MV-4-11 (cell line): ENCODE data around the gene DRAP1.

Experiments used
- DNase-seq: peaks from one replicate; lab custom pipeline; 2025; lab: John Stamatoyannopoulos, UW

Gene DRAP1

DNA sequence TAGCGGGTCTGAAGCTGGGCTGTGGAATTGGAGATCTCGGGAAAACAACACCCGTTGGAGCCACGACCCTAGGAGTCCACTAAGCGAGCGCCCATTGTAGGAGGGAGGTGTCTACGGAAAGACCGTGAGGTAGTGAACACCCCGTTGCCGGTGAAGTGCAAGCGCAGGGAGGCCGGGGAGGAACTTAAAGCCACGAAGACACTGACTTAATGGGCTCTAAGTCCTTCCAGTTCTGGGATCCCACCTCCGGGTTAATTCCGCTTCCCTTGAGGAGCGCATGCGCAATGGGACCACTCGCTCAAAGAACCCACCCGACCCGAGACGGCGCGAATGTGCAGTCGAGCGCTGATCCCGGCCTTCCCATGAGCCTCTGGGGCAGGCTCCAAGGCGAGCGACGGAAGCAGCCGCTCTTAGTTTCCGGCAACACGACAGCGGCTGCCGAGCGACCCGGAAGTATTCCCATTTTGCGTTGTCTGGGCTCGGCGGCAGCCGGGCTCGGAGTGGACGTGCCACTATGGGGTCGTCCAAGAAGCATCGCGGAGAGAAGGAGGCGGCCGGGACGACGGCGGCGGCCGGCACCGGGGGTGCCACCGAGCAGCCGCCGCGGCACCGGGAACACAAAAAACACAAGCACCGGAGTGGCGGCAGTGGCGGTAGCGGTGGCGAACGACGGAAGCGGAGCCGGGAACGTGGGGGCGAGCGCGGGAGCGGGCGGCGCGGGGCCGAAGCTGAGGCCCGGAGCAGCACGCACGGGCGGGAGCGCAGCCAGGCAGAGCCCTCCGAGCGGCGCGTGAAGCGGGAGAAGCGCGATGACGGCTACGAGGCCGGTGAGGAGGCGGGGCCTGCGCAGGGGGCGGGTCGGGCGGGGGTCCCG is 42.3 kb downstream of the DRAP1 start, which contains the start of gene SART1:
Gene SART1 (plus strand): TSS at position 468 of the 874 bp plus-strand sequence. CDS start 47 bp downstream, at position 515.
- DNase-seq: peak; percentile 98

DNA sequence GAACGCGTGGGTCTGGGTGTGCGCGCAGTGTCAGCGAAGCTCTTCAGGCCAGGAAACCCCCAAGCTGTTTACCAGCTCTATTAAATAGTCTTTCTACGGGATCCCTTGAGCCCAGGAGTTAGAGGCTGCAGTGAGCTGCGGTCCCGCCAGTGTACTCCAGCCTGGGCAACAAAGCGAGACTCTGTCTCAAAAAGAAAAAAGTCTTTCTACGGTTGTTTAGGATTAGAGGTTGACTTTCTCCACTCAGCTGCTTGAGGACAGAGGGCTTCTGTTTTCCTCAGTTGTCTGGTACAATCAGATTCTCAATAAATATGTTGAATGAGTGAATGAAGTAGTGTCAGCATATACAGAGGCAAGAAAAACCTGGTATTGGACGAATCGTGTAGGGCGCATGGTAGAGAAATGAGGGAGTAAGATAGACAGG is 42.9 kb downstream of the DRAP1 start:
- DNase-seq: no peak

DNA sequence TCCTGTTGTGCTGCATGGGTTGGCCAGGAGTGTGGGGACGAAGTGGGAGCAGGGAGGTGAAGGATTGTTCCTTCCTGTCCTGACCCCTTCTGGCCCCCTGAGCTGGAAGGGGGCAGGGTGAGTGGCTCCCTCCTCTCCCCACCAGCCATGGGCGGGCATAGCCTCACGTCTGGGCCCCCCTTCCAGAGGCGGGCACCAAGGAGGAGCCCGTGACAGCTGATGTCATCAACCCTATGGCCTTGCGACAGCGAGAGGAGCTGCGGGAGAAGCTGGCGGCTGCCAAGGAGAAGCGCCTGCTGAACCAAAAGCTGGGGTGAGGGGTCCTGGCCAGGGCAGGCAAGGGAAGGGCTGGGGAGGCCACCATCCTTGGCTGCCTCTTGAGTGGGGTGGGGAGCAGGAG is 45.7 kb downstream of the DRAP1 start:
- DNase-seq: no peak

DNA sequence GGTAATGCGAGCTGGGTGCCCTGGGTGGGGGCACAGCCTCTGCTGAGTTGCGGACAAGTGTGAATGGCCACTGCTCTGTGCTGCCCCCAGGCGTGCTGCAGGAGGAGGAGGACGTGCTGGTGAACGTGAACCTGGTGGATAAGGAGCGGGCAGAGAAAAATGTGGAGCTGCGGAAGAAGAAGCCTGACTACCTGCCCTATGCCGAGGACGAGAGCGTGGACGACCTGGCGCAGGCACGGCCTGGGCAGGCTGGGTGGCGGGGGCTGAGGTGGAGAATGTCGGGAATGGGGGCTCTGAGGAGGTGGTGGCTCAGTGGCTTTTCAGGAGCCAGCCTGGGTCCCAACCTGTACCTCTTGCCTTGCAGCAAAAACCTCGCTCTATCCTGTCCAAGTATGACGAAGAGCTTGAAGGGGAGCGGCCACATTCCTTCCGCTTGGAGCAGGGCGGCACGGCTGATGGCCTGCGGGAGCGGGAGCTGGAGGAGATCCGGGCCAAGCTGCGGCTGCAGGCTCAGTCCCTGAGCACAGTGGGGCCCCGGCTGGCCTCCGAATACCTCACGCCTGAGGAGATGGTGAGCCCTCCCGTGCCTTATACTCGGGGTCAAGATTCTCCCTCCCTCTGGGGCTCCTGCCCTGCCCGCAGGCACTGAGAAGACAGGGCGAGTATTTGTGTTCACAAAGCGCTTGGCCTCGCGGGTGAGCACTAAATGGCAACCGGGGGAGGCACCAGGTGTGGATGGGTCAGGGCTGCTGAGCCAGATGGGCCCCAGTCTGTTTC is 46.9 kb downstream of the DRAP1 start:
- DNase-seq: no peak

DNA sequence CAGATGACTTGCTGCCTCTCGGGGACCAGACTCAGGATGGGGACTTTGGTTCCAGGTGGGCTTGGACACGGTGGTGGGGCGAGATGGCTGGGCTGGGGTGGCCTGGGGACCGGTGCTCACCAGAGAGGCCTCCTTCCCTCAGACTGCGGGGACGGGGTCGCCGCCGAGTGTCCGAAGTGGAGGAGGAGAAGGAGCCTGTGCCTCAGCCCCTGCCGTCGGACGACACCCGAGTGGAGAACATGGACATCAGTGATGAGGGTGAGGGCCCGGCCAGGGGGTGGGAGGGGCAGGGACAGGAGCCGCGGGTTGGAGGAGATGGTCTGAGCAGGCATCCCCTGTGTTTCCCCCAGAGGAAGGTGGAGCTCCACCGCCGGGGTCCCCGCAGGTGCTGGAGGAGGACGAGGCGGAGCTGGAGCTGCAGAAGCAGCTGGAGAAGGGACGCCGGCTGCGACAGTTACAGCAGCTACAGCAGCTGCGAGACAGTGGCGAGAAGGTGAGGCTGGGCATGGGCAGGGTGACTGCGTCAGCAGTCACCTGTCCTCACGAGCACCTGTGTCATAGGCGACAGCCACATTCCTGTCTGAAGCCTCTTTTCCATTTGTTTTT is 48.2 kb downstream of the DRAP1 start:
- no peak for DNase-seq

DNA sequence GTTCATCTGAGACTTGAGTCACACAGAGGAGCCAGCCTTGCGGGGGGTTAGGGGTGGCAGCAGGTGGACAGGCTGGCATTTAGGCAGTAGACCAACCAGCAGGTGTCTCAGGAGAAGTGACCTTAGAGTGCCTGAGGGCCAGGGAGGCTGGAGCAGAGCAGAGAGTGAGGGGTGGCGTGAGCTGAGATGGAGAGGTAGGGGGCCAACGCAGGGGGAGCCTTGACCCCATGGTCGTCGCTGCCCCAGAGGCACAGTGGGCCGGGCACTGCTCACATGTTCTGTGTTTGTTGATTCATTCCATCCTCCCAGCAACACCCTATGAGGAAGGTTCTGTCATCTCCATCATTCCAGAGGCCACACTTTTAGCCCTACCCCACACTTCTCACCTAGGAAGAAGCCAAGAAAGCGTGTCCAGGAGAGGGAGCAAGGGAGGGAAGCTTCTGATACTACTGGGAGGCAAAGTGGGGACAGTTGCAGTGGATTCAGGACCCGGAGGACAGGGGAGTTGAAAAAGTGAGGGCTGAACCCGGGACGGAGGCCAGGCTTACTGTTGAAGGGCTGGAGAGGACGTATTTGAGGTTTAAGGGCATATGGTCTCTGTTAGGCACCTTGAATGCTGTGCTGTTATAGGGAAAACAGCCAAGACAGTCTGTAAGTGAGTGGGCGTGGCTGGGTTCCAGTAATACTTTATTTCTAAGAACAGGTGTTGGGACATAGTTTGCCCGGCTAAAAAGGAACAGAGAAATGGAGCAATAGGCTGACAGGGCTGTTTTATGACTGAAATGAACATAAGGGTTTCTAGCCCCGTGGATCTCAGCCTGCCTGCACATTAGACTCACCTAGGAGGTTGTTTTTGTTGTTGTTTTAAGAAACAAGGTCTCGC is 49.6 kb downstream of the DRAP1 start:
- peak; percentile 58 for DNase-seq
